Bronchial epithelial cell (primary cell): ENCODE results near the gene KIAA1217. TPM values are rescaled to one million over a fixed set of nuclear protein-coding genes. Genes with fewer than 3 reads are reported as not detected.

ENCODE experiments used
- DNase-seq: peaks from one replicate; pipeline ENCODE4 v3.0.0-alpha.2; 2010; ENCODE audit warnings: low read depth
- FAIRE-seq: peaks from 2 replicates; lab custom pipeline; 2011; peaks lifted over from hg19 to GRCh38; lab: Jason Lieb, UNC
- H3K27me3 ChIP-seq: 2 replicates; pipeline ENCODE4 v1.5.1; 2011; ENCODE audit warnings: low read length; ENCODE audit not compliant: control insufficient read depth, insufficient read depth
- H3K36me3 ChIP-seq: 2 replicates; pipeline ENCODE4 v1.5.1; 2011; ENCODE audit warnings: low read length; ENCODE audit not compliant: control insufficient read depth, insufficient read depth
- H3K4me3 ChIP-seq: 2 replicates; pipeline ENCODE4 v1.5.1; 2011; ENCODE audit warnings: mild to moderate bottlenecking, low read depth, low read length, control low read depth
- CTCF ChIP-seq: IDR thresholded peaks from 2 replicates; pipeline ENCODE4 v1.5.1; 2011; ENCODE audit warnings: mild to moderate bottlenecking, moderate library complexity, low read length, control low read depth, inconsistent platforms; ENCODE audit not compliant: insufficient read depth, severe bottlenecking
- total RNA-seq: library from RNA; depleted of rRNA; stranded (reverse); fragments of >200 nt; gene quantifications from 2 replicates; pipeline ENCODE4 v1.2.1, GENCODE V29; 2014

Gene KIAA1217
- total RNA-seq, 1 donor from 2014 or later, result 3.4 TPM

- TF ChIP-seq CTCF, result no peak
- no peaks in the 10 kb centered on the region for H3K27me3 ChIP-seq
- H3K4me3 ChIP-seq, result no peak overlapping the region
- H3K36me3 ChIP-seq, result peaks cover 2% of the 10 kb centered on the region
- DNase-seq (no peak), FAIRE-seq (no peak)
These were observed 143.0 kb downstream of the KIAA1217 start for GRCh38 chr10:24351961-24352360.

GRCh38 chr10:24352399-24352798 is 143.5 kb downstream of the KIAA1217 start:
- Histone ChIP-seq H3K4me3 (no peak overlapping the region), H3K27me3 (no peaks in the 10 kb centered on the region), H3K36me3 (peaks cover 2% of the 10 kb centered on the region)
- no peak for TF ChIP-seq CTCF
- FAIRE-seq (no peak), DNase-seq (no peak)

- Histone ChIP-seq H3K27me3 (no peaks in the 10 kb centered on the region), H3K4me3 (no peak overlapping the region), H3K36me3 (peaks cover 2% of the 10 kb centered on the region)
- FAIRE-seq (no peak), DNase-seq (no peak)
- no peak for TF ChIP-seq CTCF
These were observed 144.4 kb downstream of the KIAA1217 start for GRCh38 chr10:24353319-24353718.

GRCh38 chr10:24355056-24355688 is 146.2 kb downstream of the KIAA1217 start:
- no peak for FAIRE-seq
- no peak overlapping the region for H3K4me3 ChIP-seq
- no peak for DNase-seq
- H3K27me3 ChIP-seq, result no peaks in the 10 kb centered on the region
- H3K36me3 ChIP-seq, result peaks cover 2% of the 10 kb centered on the region
- no peak for TF ChIP-seq CTCF

- no peaks in the 10 kb centered on the region for H3K27me3 ChIP-seq
- H3K4me3 ChIP-seq, result no peak overlapping the region
- peaks cover 5% of the 10 kb centered on the region for H3K36me3 ChIP-seq
- DNase-seq (no peak), FAIRE-seq (no peak)
- no peak for TF ChIP-seq CTCF
These were observed 148.5 kb downstream of the KIAA1217 start for GRCh38 chr10:24357344-24358004.

- no peak for TF ChIP-seq CTCF
- Histone ChIP-seq H3K27me3 (no peaks in the 10 kb centered on the region), H3K4me3 (no peak overlapping the region), H3K36me3 (peaks cover 5% of the 10 kb centered on the region)
- DNase-seq (no peak), FAIRE-seq (no peak)
These were observed 149.1 kb downstream of the KIAA1217 start for GRCh38 chr10:24358022-24358421.
